GM12878 (cell line): ENCODE results near the gene ING3.

Experiments used
- BMI1 ChIP-seq: fragments of 450-650 bp; IDR thresholded peaks from 2 replicates; pipeline ENCODE4 v1.6.1; 2016; ENCODE audit warnings: mild to moderate bottlenecking, moderate library complexity, borderline replicate concordance
- CEBPB ChIP-seq, 2 experiments: fragments of 150-350 bp in 1 of 2; IDR thresholded peaks; 2 replicates each; pipeline ENCODE4 v1.6.1; 2012 to 2014; ENCODE audit warnings: low read depth in 2 of 2, low read length in 2 of 2, borderline replicate concordance in 1 of 2, inconsistent platforms in 1 of 2
- USF2 ChIP-seq: IDR thresholded peaks from 2 replicates; pipeline ENCODE4 v1.6.1; 2011; ENCODE audit warnings: low read depth, low read length, improper control_type of control experiment, borderline replicate concordance
- TF ChIP-seq, protein P1 (sequence below), 3 experiments: IDR thresholded peaks in 2 of 3; conservative IDR thresholded peaks in 1 of 3; 2 replicates each; pipeline ENCODE4 v1.5.1; 2011; ENCODE audit warnings: low read depth in 3 of 3, low read length in 3 of 3, mild to moderate bottlenecking in 3 of 3, control low read depth in 2 of 3, moderate library complexity in 2 of 3, inconsistent platforms in 1 of 3, mixed read lengths in 1 of 3; ENCODE audit not compliant: control insufficient read depth in 2 of 3, insufficient read depth in 1 of 3; ENCODE audit errors: extremely low read depth in 1 of 3

DNA sequence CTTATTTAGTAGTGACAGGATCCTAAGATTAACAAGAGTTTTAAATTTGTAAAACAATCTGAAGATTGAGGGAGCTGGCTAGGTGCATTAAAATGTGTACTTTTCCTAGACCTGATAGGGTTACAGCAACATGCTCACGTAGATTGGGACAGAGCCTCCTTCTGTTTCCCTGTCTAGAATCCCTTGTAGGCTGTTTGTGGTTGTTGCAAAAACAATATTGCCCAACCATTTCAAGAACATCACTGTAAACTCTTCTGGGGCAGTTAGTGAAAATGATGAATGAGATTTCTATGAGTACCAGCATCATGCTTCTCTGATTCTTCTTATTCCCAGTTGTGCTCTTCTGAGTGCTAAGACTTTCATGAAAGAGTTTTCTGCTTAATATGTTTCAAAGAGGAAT lies 23.3 kb downstream of the ING3 start:
- TF ChIP-seq USF2 (no peak), CEBPB (IDR thresholded peaks at IDR 0.05; ENCODE audit: borderline replicate concordance in 1 of 2, low read depth in 2 of 2, low read length in 2 of 2) (no peak), BMI1 (no peak)
- TF ChIP-seq, protein P1, sequence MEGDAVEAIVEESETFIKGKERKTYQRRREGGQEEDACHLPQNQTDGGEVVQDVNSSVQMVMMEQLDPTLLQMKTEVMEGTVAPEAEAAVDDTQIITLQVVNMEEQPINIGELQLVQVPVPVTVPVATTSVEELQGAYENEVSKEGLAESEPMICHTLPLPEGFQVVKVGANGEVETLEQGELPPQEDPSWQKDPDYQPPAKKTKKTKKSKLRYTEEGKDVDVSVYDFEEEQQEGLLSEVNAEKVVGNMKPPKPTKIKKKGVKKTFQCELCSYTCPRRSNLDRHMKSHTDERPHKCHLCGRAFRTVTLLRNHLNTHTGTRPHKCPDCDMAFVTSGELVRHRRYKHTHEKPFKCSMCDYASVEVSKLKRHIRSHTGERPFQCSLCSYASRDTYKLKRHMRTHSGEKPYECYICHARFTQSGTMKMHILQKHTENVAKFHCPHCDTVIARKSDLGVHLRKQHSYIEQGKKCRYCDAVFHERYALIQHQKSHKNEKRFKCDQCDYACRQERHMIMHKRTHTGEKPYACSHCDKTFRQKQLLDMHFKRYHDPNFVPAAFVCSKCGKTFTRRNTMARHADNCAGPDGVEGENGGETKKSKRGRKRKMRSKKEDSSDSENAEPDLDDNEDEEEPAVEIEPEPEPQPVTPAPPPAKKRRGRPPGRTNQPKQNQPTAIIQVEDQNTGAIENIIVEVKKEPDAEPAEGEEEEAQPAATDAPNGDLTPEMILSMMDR (IDR thresholded peaks at IDR 0.05 in 2 of 3, conservative IDR thresholded peaks at IDR 0.05 in 1 of 3; ENCODE audit: control insufficient read depth in 2 of 3, extremely low read depth in 1 of 3, insufficient read depth in 1 of 3, low read depth in 3 of 3, low read length in 3 of 3) = no peak
